ENCODE results near the gene PADI2. TPM values are rescaled to one million over a fixed set of nuclear protein-coding genes. Genes with fewer than 3 reads are reported as not detected.

The PADI2 gene
- total RNA-seq, 4 donors from 2014 or later = 15.4 to 27.2 (median 18.6) TPM

DNA sequence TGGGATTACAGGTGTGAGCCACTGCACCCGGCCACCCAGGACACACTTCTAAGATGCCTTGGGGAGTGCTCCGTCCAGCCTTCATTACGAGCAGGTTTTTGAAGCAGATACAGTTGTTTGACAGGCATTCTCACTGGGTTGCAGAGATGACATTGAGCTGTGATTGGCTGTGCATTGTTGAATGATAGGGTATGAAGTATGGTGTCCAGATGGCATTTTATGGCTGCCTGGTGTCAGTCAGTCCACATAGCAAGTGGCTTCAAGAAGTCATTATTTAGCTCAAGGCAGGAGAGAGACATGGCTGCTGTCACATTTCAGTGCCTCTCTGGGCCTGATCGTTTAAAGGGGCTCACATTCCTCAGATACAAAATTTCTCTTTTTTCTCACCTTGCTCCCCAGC is 14.8 kb upstream of the PADI2 start:
- no peaks in the 10 kb centered on the region for H3K9me3 ChIP-seq
- WGBS = 23% methylated on average over 2 of the region's 4 CpGs
- no peak overlapping the region for H3K27ac ChIP-seq
- H3K36me3 ChIP-seq = no peaks in the 10 kb centered on the region
- no peaks in the 10 kb centered on the region for H3K4me1 ChIP-seq
- no peak overlapping the region for H3K4me3 ChIP-seq
- TF ChIP-seq POLR2AphosphoS5 (IDR thresholded peaks at IDR 0.05) = no peak
- TF ChIP-seq CTCF (IDR thresholded peaks at IDR 0.05) = no peak
- TF ChIP-seq EP300 (IDR thresholded peaks at IDR 0.05) = no peak
- no peak for TF ChIP-seq POLR2A (IDR thresholded peaks at IDR 0.05)
- no peak for DNase-seq (ENCODE audit: low spot score in 2 of 2)
- peaks cover 41% of the 10 kb centered on the region for H3K27me3 ChIP-seq

DNA sequence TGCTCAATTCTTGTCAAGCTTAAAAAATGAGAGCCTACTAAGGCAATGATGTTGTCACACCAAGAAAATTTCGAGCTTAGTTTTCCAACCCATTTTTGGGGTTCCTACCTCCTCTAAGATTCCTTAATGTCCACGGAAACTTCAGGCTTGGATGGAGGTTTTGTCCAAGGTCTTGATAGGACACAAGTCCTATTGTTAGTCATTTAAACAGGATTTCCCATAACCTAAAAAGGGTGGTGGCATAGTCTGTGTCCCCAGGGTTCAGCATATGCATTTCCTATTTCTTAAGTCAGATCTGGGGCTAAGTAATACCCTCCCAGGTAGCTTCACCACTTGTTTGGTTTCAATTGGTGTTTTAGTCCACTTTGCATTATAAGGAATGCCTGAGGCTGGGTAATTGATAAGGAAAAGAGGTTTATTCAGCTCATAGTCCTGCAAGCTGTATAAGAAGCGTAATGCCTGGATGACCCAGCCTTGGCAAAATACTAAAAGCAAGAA is 10.9 kb upstream of the PADI2 start:
- Histone ChIP-seq H3K36me3 (no peaks in the 10 kb centered on the region), H3K4me3 (no peak overlapping the region), H3K27ac (no peak overlapping the region), H3K4me1 (peaks cover 7% of the 10 kb centered on the region), H3K9me3 (no peaks in the 10 kb centered on the region), H3K27me3 (peaks cover 13% of the 10 kb centered on the region)
- DNase-seq (ENCODE audit: low spot score in 2 of 2) = no peak
- no peak for TF ChIP-seq EP300 (IDR thresholded peaks at IDR 0.05)
- no peak for TF ChIP-seq CTCF (IDR thresholded peaks at IDR 0.05)
- TF ChIP-seq POLR2AphosphoS5 (IDR thresholded peaks at IDR 0.05) = no peak
- no peak for TF ChIP-seq POLR2A (IDR thresholded peaks at IDR 0.05)
- WGBS = 83% methylated on average over 3 of the region's 3 CpGs

- Histone ChIP-seq H3K27me3 (peaks cover 1% of the 10 kb centered on the region), H3K36me3 (no peaks in the 10 kb centered on the region), H3K27ac (no peak overlapping the region), H3K4me3 (no peak overlapping the region), H3K9me3 (no peaks in the 10 kb centered on the region), H3K4me1 (peaks cover 7% of the 10 kb centered on the region)
- WGBS = 45% methylated on average over 5 of the region's 5 CpGs
- TF ChIP-seq EP300 (IDR thresholded peaks at IDR 0.05) (no peak), POLR2A (IDR thresholded peaks at IDR 0.05) (no peak), POLR2AphosphoS5 (IDR thresholded peaks at IDR 0.05) (no peak), CTCF (IDR thresholded peaks at IDR 0.05) (no peak)
- DNase-seq (ENCODE audit: low spot score in 2 of 2) = no peak
Measured at GRCh38 chr1:17128361-17128760, 9.1 kb upstream of the PADI2 start.

DNA sequence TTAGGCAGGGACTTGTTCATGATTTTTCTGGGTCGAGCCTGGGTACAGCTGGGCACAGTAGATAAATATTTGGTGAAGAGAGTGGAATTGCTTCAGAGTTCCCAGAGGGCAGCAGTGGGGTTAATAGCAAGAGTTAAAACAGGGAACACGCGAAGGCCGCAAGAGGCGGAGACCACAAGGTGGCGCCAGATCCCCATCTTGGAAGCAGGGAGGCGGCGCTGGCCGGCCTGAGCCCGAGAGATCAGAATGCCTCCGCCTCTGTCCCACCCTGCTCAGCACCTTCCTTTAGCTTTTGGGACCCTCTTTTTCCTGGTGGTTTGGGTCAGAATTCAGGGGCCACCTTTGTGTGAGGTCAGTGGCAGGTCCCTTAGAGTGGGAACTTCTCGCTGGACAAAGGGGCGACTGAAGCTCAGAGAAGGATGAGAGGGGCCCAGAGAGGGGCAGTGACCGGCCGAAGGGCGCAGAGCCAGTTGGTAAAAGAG is 6.5 kb upstream of the PADI2 start:
- H3K27ac ChIP-seq = no peak overlapping the region
- H3K9me3 ChIP-seq = no peaks in the 10 kb centered on the region
- no peak overlapping the region for H3K4me3 ChIP-seq
- TF ChIP-seq CTCF (IDR thresholded peaks at IDR 0.05) = peak; percentile 90
- TF ChIP-seq POLR2A (IDR thresholded peaks at IDR 0.05) = no peak
- H3K4me1 ChIP-seq = peaks cover 7% of the 10 kb centered on the region
- H3K27me3 ChIP-seq = peaks cover 3% of the 10 kb centered on the region
- peak; percentile 89 to 90 for DNase-seq (ENCODE audit: low spot score in 2 of 2)
- H3K36me3 ChIP-seq = no peaks in the 10 kb centered on the region
- 20% methylated on average over 15 of the region's 16 CpGs for WGBS

- TF ChIP-seq POLR2AphosphoS5 (IDR thresholded peaks at IDR 0.05) (no peak), CTCF (IDR thresholded peaks at IDR 0.05) (no peak), POLR2A (IDR thresholded peaks at IDR 0.05) (no peak), EP300 (IDR thresholded peaks at IDR 0.05) (no peak)
- Histone ChIP-seq H3K36me3 (no peaks in the 10 kb centered on the region), H3K27me3 (peaks cover 21% of the 10 kb centered on the region), H3K4me1 (peaks cover 23% of the 10 kb centered on the region), H3K4me3 (no peak overlapping the region), H3K27ac (no peak overlapping the region), H3K9me3 (no peaks in the 10 kb centered on the region)
- WGBS = 74% methylated on average over 14 of the region's 14 CpGs
- DNase-seq (ENCODE audit: low spot score in 2 of 2) = no peak
Measured at GRCh38 chr1:17123196-17124045, 4.2 kb upstream of the PADI2 start.
